Panc1 (cell line): ENCODE measurements around the gene APOO. TPM values are rescaled to one million over a fixed set of nuclear protein-coding genes. Genes with fewer than 3 reads are reported as not detected.

ENCODE experiments used
- ATAC-seq: fragments of 200-7000 bp; cut with Tn5 transposase; 2 replicates; pipeline ENCODE4 v1.9.1; 2020; ENCODE audit warnings: mild to moderate bottlenecking, moderate library complexity
- BruUV-seq: library from RNA; stranded (reverse); fragments of 400-500 nt; replicated peaks from 2 replicates; lab custom pipeline; 2021; lab: Mats Ljungman, UMichigan
- CTCF ChIA-PET: fragments of 300-600 bp; sonication (Branson Sonifier 250); formaldehyde crosslinking; loops from one replicate; lab custom pipeline; 2022; ENCODE audit warnings: antibody characterized with exemption; lab: Charles Lee
- POLR2A ChIA-PET: fragments of 300-600 bp; sonication (Branson Sonifier 250); formaldehyde crosslinking; loops from one replicate; lab custom pipeline; 2022; ENCODE audit warnings: antibody characterized with exemption; lab: Charles Lee
- DNase-seq: peaks from one replicate; pipeline ENCODE4 v3.0.0-alpha.2; 2010; ENCODE audit warnings: low read depth, low spot score
- H3K27ac ChIP-seq: 2 replicates; pipeline ENCODE4 v1.5.1; 2011; ENCODE audit warnings: mild to moderate bottlenecking, low read length, inconsistent platforms
- H3K27me3 ChIP-seq: fragments of 200-500 bp; sonication (Bioruptor generic); 2 replicates; pipeline ENCODE4 v1.6.0; 2014; ENCODE audit warnings: low read length, inconsistent platforms; ENCODE audit not compliant: control insufficient read depth, insufficient read depth
- H3K36me3 ChIP-seq: fragments of 200-500 bp; sonication (Bioruptor generic); 2 replicates; pipeline ENCODE4 v1.5.1; 2014; ENCODE audit warnings: inconsistent platforms, mild to moderate bottlenecking, low read length, moderate library complexity; ENCODE audit not compliant: control insufficient read depth, insufficient read depth
- H3K4me1 ChIP-seq: 2 replicates; pipeline ENCODE4 v1.5.1; 2011; ENCODE audit warnings: inconsistent platforms, mild to moderate bottlenecking, low read length, moderate library complexity; ENCODE audit not compliant: control insufficient read depth, insufficient read depth
- H3K4me3 ChIP-seq, 2 experiments: 2 replicates each; pipeline ENCODE4 v1.5.1; 2011 to 2012; ENCODE audit warnings: low read depth in 2 of 2, low read length in 2 of 2, mild to moderate bottlenecking in 2 of 2, inconsistent platforms in 1 of 2, moderate library complexity in 1 of 2
- H3K9me3 ChIP-seq: fragments of 200-500 bp; sonication (Bioruptor generic); 2 replicates; pipeline ENCODE4 v1.5.1; 2014; ENCODE audit warnings: low read depth, mild to moderate bottlenecking, inconsistent platforms, low read length, moderate library complexity; ENCODE audit not compliant: control insufficient read depth, insufficient read depth
- CTCF ChIP-seq: fragments of 450-650 bp; IDR thresholded peaks from 2 replicates; pipeline ENCODE4 v1.5.1; 2017; ENCODE audit warnings: mild to moderate bottlenecking
- POLR2AphosphoS5 ChIP-seq: IDR thresholded peaks from 2 replicates; pipeline ENCODE4 v1.6.1; 2012; ENCODE audit warnings: mild to moderate bottlenecking, low read depth, low read length, moderate library complexity
- SIN3A ChIP-seq: IDR thresholded peaks from 2 replicates; pipeline ENCODE4 v1.6.1; 2012; ENCODE audit warnings: low read depth, mild to moderate bottlenecking, low read length, moderate library complexity, borderline replicate concordance; ENCODE audit not compliant: insufficient read depth
- TCF7L2 ChIP-seq: IDR thresholded peaks from 2 replicates; pipeline ENCODE4 v1.6.1; 2011; ENCODE audit warnings: mild to moderate bottlenecking, low read depth, low read length, inconsistent platforms
- in situ Hi-C: cut with HindIII; loops from 2 replicates; pipeline ENCODE4 v1.10.0; 2016; ENCODE audit warnings: low sequenced_read_pairs, low pct_unique_long_range_greater_than_20kb
- intact Hi-C: fragments of 100-400 bp; cut with micrococcal nuclease; formaldehyde crosslinking; loops from one replicate; pipeline ENCODE4 v1.10.0; 2022; ENCODE audit not compliant: unreplicated experiment
- total RNA-seq: library from RNA; stranded (reverse); gene quantifications from one replicate; pipeline ENCODE4 v1.2.1, GENCODE V29; 2021; ENCODE audit not compliant: unreplicated experiment
- TF ChIP-seq, protein P1 (sequence below), 2 experiments: IDR thresholded peaks; 2 replicates each; pipeline ENCODE4 v1.6.1; 2011 to 2012; ENCODE audit warnings: low read depth in 2 of 2, control low read depth in 1 of 2, low read length in 1 of 2, mild to moderate bottlenecking in 1 of 2, moderate library complexity in 1 of 2; ENCODE audit not compliant: insufficient read depth in 1 of 2

Gene APOO
- total RNA-seq, 1 experiment from 2014 or later = 36.8 TPM

DNA sequence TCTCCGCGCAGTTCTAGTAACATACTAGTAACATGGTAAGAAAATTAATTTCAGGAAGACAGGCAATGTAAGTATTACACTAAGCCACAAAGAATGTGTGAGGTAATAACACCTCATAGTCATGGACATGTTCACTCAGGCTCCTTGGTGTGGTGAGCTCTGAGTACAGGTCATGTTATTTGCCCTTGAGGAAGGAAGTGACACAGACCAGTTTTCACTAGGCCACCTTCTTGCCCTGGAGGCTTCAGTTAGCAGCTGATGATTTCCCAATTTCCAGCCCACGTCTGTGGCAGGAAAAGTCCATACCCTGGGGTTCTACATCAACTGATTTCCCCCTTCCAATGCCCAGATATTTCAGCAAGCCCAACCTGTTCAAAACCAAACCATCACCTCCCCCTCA lies 6.7 kb downstream of the APOO start:
- H3K27me3 ChIP-seq = no peaks in the 10 kb centered on the region
- in situ Hi-C loops (no loop called here), intact Hi-C loops (loop anchor here (2.0 to 10.0 kb wide), 2 partner anchors 116 to 146 kb away; no protein-coding TSS in a partner anchor)
- CTCF ChIA-PET = interaction anchor here (0.8 to 1.3 kb wide), 8 partner anchors 11 to 207 kb away, joined by 3 to 6 read pairs (median 4); partner anchors contain the start of gene ACOT9
- H3K4me3 ChIP-seq = no peak overlapping the region
- DNase-seq = no peak
- no TSS peak for BruUV-seq
- peak; percentile 75 for ATAC-seq
- peak overlapping the region; percentile 89 for H3K27ac ChIP-seq
- no peaks in the 10 kb centered on the region for H3K36me3 ChIP-seq
- no peaks in the 10 kb centered on the region for H3K9me3 ChIP-seq
- no peak for TF ChIP-seq POLR2AphosphoS5
- H3K4me1 ChIP-seq = peaks cover 18% of the 10 kb centered on the region
- POLR2A ChIA-PET = interaction anchor here (1.5 kb wide), 1 partner anchor 118 kb away, joined by 15 read pairs; the partner anchor contains the start of gene SAT1

- POLR2A ChIA-PET = no interaction called here
- in situ Hi-C loops (no loop called here), intact Hi-C loops (loop anchor here (2.0 to 10.0 kb wide), 2 partner anchors 116 to 146 kb away; no protein-coding TSS in a partner anchor)
- no TSS peak for BruUV-seq
- peak; percentile 51; the same call in 1 of the 2 replicates for ATAC-seq
- Histone ChIP-seq H3K36me3 (no peaks in the 10 kb centered on the region), H3K27me3 (no peaks in the 10 kb centered on the region), H3K4me3 (peak overlapping the region in 1 of 2 experiments; percentile 27; a peak in 1 of 4 replicates), H3K27ac (peak overlapping the region; percentile 89), H3K4me1 (peaks cover 18% of the 10 kb centered on the region), H3K9me3 (no peaks in the 10 kb centered on the region)
- TF ChIP-seq POLR2AphosphoS5 (no peak), CTCF (no peak), SIN3A (no peak), TCF7L2 (no peak)
- TF ChIP-seq, protein P1, sequence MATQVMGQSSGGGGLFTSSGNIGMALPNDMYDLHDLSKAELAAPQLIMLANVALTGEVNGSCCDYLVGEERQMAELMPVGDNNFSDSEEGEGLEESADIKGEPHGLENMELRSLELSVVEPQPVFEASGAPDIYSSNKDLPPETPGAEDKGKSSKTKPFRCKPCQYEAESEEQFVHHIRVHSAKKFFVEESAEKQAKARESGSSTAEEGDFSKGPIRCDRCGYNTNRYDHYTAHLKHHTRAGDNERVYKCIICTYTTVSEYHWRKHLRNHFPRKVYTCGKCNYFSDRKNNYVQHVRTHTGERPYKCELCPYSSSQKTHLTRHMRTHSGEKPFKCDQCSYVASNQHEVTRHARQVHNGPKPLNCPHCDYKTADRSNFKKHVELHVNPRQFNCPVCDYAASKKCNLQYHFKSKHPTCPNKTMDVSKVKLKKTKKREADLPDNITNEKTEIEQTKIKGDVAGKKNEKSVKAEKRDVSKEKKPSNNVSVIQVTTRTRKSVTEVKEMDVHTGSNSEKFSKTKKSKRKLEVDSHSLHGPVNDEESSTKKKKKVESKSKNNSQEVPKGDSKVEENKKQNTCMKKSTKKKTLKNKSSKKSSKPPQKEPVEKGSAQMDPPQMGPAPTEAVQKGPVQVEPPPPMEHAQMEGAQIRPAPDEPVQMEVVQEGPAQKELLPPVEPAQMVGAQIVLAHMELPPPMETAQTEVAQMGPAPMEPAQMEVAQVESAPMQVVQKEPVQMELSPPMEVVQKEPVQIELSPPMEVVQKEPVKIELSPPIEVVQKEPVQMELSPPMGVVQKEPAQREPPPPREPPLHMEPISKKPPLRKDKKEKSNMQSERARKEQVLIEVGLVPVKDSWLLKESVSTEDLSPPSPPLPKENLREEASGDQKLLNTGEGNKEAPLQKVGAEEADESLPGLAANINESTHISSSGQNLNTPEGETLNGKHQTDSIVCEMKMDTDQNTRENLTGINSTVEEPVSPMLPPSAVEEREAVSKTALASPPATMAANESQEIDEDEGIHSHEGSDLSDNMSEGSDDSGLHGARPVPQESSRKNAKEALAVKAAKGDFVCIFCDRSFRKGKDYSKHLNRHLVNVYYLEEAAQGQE (IDR thresholded peaks at IDR 0.05; ENCODE audit: insufficient read depth in 1 of 2, low read depth in 2 of 2, low read length in 1 of 2) = no peak
- DNase-seq = no peak
- CTCF ChIA-PET = interaction anchor here (0.8 to 1.1 kb wide), 2 partner anchors 104 to 119 kb away, joined by 3 read pairs; no protein-coding TSS in a partner anchor
Measured at GRCh38 chrX:23900220-23900797, 7.4 kb downstream of the APOO start.
